HG03575 (cell line): ENCODE measurements around the gene FBXW8.

Source experiments
- ATAC-seq: cut with Tn5 transposase; IDR thresholded peaks from one replicate; pipeline ENCODE4 v1.9.1; 2021; ENCODE audit not compliant: unreplicated experiment, insufficient number of reproducible peaks, low FRiP score; ENCODE audit errors: extremely low read depth

The FBXW8 gene

GRCh38 chr12:116882742-116883141 is 28.0 kb upstream of the FBXW8 start:
- ATAC-seq: no peak

DNA sequence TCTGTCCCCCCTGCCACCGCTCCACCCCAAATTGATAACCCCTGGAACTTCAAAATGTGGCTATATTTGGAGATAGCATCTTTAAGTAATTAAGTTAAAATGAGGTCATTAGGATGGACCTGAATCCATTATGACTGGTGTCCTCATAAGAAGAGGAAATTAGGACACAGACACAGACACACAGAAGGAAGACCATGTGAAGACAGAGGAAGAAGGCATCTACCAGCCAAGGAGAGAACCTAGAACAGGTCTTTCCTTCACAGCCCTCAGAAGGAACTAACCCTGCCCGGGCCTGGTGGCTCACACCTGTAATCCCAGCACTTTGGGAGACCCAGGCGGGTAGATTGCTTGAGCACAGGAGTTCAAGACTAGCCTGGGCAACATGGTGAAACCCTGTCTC is 25.9 kb upstream of the FBXW8 start:
- no peak for ATAC-seq

DNA sequence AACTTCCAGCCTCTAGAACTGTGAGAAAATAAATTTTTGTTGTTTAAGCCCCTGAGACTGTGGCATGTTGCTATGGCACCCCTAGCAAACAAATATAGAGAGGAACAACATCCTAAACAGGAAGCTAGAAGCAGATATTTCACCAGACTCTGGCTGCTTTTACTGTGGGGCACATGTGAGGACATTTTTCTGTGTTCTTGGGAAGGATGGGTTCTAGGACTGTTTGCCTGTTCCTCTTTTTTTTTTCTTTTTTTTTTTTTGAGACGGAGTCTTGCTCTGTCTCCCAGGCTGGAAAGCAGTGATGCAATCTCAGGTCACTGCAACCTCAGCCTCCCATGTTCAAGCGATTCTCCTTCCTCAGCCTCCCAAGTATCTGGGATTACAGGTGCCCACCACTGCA is 25.3 kb upstream of the FBXW8 start:
- ATAC-seq: no peak

GRCh38 chr12:116887244-116887643 is 23.5 kb upstream of the FBXW8 start:
- no peak for ATAC-seq

DNA sequence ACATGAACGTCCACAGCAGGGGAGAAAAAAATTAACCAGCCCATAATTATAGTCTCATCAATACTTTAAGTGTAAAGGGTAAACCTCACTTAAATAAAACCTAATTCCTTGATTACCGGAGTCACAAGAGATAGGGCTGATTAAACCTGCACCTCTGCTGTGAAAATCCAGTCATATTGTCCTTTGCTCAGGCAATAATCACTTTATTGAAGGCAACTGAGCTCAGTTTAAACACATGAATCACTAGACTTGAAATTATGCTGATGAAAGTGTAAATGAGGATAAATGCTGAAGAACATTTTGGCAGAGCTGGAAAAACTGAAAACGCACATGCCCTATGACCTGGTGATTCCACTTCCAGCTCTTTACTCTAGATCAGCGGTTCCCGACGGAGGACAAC is 22.9 kb upstream of the FBXW8 start:
- no peak for ATAC-seq

DNA sequence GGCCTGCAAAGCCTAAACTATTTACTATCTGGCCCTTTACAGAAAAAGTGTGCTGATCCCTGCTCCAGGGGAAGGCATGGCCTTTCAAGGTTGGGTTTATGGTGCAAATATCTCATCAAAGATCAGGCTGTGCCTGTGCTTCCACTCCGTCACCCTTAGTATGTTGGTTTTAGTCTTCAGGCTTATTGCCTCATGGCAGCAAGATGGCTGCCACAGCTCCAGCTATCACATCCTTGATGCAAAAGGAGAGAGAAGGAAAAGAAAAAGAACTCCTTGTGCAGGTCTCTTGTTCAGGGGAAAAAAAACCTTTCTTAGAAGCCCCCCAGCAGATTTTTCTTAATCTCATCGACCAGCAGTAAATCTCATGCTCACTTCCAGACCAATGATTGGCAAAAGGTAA is 20.4 kb upstream of the FBXW8 start:
- no peak for ATAC-seq

- no peak for ATAC-seq
These were observed 19.7 kb upstream of the FBXW8 start for GRCh38 chr12:116891019-116891418.

GRCh38 chr12:116892349-116893140 is 18.2 kb upstream of the FBXW8 start:
- ATAC-seq: no peak

- ATAC-seq: no peak
These were observed 15.8 kb upstream of the FBXW8 start for GRCh38 chr12:116894913-116895312.

- no peak for ATAC-seq
These were observed 14.3 kb upstream of the FBXW8 start for GRCh38 chr12:116896411-116896924.

- no peak for ATAC-seq
These were observed 13.3 kb upstream of the FBXW8 start for GRCh38 chr12:116897476-116897875.

- no peak for ATAC-seq
These were observed 12.1 kb upstream of the FBXW8 start for GRCh38 chr12:116898669-116899068.

- no peak for ATAC-seq
These were observed 9.1 kb upstream of the FBXW8 start for GRCh38 chr12:116901612-116902011.

DNA sequence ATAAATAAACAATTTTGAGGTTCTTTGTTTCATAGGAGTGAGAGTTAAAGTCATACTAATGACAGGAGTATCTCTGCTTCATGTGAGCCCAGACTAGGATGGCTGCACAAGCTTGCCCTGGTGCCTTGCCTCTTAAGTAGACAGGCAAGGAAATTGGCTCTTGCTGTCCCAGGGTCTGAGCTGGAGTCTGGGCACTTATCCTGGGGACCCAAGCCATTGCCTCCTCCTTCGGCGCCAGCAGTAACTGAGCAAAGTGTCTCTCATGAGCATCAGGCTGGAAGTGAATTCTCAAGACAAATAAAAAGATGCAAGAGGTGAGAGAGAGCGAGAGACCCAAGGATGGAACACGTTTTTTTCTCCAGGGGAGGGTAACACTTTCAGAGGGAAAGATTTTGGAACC is 6.9 kb upstream of the FBXW8 start:
- no peak for ATAC-seq

DNA sequence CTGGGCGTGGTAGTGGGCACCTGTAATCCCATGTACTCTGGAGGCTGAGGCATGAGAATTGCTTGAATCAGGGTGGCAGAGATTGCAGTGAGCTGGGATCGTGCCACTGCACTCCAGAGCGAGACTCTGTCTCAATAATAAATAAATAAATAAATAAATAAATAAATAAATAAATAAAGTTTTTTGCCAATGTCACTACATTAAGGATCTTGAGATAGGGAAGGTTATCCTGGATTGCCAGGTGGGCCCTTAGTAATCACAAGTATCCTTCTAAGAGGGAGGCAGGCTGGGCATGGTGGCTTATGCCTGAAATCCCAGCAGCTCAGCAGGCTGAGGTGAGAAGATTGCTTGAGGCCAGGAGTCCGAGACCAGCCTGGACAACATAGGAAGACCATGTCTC is 4.5 kb upstream of the FBXW8 start:
- no peak for ATAC-seq

- ATAC-seq: no peak
These were observed 488 bp upstream of the FBXW8 start for GRCh38 chr12:116910280-116910644.

DNA sequence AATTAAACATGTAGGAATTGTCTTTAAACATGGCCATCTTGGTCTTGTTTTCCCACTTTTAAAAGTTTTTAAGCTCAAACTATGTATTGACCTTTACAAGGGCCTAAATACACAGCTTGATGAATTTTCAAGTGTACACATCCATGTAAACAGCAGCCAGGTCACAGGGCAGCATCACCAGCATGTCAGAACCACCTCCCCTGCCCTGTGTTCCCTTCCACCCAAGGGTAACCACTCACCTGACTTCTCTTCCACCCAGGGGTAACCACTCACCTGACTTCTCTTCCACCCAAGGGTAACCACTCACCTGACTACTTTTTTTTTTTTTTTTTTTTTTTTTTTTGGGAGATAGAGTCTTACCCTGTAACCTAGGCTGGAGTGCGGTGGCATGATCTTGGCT is 4.6 kb downstream of the FBXW8 start:
- ATAC-seq: no peak

DNA sequence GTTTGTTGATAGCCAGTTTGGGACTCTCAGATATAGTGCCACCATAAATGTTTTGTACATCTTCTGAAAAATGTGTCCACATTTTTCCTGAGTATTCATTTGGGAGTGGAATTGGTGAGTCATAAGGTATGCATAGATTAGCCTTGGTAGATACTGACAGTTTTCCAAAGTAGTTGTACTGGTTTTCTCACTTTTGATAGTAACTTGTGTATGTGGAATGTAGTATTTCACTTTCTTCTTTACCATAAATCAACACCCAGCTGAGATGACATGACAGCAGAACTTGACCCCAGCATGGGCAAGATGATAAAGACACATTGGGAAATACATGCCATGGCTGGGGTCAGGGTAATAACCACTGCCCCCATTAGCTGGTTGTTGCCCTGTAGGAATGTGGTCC is 5.4 kb downstream of the FBXW8 start:
- ATAC-seq: no peak

DNA sequence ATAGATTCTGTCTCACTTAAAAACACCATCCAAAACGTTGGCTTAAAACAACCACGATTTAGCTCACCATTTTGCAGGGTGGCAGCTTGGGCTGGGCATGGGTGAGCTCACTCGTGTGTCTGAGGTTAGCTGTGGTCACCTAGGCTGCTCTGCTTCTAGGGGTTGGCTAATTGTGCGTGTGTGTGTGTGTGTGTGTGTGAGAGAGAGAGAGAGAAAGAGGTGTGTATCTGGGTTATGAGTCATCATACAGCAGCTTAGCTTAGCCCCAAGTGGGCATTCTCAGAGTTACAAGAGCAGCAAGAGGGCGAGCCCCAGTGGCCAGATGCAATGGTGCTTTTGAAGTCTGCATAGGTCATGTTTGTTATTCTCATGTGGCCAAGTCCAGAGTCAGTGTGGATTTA is 6.0 kb downstream of the FBXW8 start:
- ATAC-seq: no peak

- no peak for ATAC-seq
These were observed 7.7 kb downstream of the FBXW8 start for GRCh38 chr12:116918464-116918863.

DNA sequence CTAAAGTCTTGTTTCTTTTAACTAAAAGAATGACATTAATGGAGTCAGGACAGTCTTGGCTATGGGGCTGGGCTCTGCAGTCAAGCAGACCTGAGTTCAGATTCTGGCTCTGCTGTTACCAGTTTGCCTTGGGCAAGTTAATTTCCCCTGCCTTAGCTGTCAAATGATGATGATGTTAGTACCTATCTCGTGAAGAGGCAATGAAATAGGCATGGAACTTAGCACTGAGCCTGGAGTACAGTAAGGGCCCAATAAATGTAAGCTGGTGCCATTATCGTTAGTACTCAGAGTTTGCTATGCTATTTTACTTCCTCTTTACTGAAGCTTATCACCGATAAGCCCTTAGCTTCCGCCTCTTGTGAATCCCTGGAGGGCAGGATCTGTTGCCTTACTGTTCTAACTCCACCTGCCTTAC is 8.5 kb downstream of the FBXW8 start:
- no peak for ATAC-seq
